SK-N-SH treated with all-trans-retinoic acid at 6 μM for 48 hours (cell line): ENCODE data around the gene ICA1.

ENCODE experiments used
- ARNTL ChIP-seq: fragments of 450-650 bp; formaldehyde crosslinking; IDR thresholded peaks from 2 replicates; pipeline ENCODE4 v1.5.0; 2020; ENCODE audit warnings: low read depth, mild to moderate bottlenecking, moderate library complexity, borderline replicate concordance
- BACH2 ChIP-seq: fragments of 250-450 bp; sonication (Bioruptor Pico); IDR thresholded peaks from 2 replicates; pipeline ENCODE4 v1.9.0; 2021; ENCODE audit warnings: mild to moderate bottlenecking, borderline replicate concordance
- CSDC2 ChIP-seq: fragments of 250-450 bp; sonication (Bioruptor Pico); IDR thresholded peaks from 2 replicates; pipeline ENCODE4 v1.5.0; 2020; ENCODE audit warnings: mild to moderate bottlenecking, moderate library complexity
- CSRNP3 ChIP-seq: fragments of 250-450 bp; sonication (Bioruptor Pico); IDR thresholded peaks from 2 replicates; pipeline ENCODE4 v1.5.1; 2021; ENCODE audit warnings: mild to moderate bottlenecking, moderate library complexity
- GLIS3 ChIP-seq: fragments of 250-450 bp; sonication (Bioruptor Pico); IDR thresholded peaks from 2 replicates; pipeline ENCODE4 v1.5.0; 2020; ENCODE audit warnings: mild to moderate bottlenecking, moderate library complexity
- ISL1 ChIP-seq: fragments of 250-450 bp; sonication (Bioruptor Pico); IDR thresholded peaks from 2 replicates; pipeline ENCODE4 v2.1.2; 2022; ENCODE audit warnings: mild to moderate bottlenecking, moderate library complexity
- PATZ1 ChIP-seq: fragments of 250-450 bp; sonication (Bioruptor Pico); IDR thresholded peaks from 2 replicates; pipeline ENCODE4 v1.8.0; 2020; ENCODE audit warnings: mild to moderate bottlenecking, moderate library complexity, borderline replicate concordance
- POU6F1 ChIP-seq: fragments of 250-450 bp; sonication (Bioruptor Pico); IDR thresholded peaks from 2 replicates; pipeline ENCODE4 v1.8.0; 2021; ENCODE audit warnings: low read depth, mild to moderate bottlenecking, moderate library complexity, borderline replicate concordance
- RARB ChIP-seq: fragments of 250-450 bp; sonication (Bioruptor Pico); IDR thresholded peaks from 2 replicates; pipeline ENCODE4 v1.8.0; 2021; ENCODE audit warnings: mild to moderate bottlenecking, moderate library complexity
- TSHZ2 ChIP-seq: fragments of 250-450 bp; sonication (Bioruptor Pico); IDR thresholded peaks from 2 replicates; pipeline ENCODE4 v1.5.0; 2020; ENCODE audit warnings: mild to moderate bottlenecking, moderate library complexity
- ZFP30 ChIP-seq: fragments of 450-650 bp; formaldehyde crosslinking; IDR thresholded peaks from 2 replicates; pipeline ENCODE4 v1.5.0; 2022; ENCODE audit warnings: mild to moderate bottlenecking, moderate library complexity
- ZNF8 ChIP-seq: fragments of 450-650 bp; formaldehyde crosslinking; IDR thresholded peaks from 2 replicates; pipeline ENCODE4 v1.5.0; 2020; ENCODE audit warnings: mild to moderate bottlenecking, moderate library complexity

GRCh38 chr7:8115547-8116402 lies 146.2 kb downstream of the ICA1 start:
- no peak for TF ChIP-seq ISL1 (CRISPR knock-in tag)
- no peak for TF ChIP-seq RARB (CRISPR knock-in tag)
- TF ChIP-seq BACH2 (CRISPR knock-in tag), result no peak
- no peak for TF ChIP-seq PATZ1
- no peak for TF ChIP-seq CSRNP3 (CRISPR knock-in tag)
- no peak for TF ChIP-seq CSDC2 (CRISPR knock-in tag)
- TF ChIP-seq ARNTL (CRISPR knock-in tag), result no peak
- TF ChIP-seq TSHZ2 (CRISPR knock-in tag), result no peak
- TF ChIP-seq ZFP30, result no peak
- TF ChIP-seq ZNF8 (CRISPR knock-in tag), result no peak
- no peak for TF ChIP-seq POU6F1
- TF ChIP-seq GLIS3 (CRISPR knock-in tag), result no peak
